Measurements from ENCODE around the gene DNAJC7. TPM values are rescaled to one million over a fixed set of nuclear protein-coding genes. Genes with fewer than 3 reads are reported as not detected.

Gene DNAJC7
- total RNA-seq, 1 experiment from 2014 or later, result 72.0 TPM

DNA sequence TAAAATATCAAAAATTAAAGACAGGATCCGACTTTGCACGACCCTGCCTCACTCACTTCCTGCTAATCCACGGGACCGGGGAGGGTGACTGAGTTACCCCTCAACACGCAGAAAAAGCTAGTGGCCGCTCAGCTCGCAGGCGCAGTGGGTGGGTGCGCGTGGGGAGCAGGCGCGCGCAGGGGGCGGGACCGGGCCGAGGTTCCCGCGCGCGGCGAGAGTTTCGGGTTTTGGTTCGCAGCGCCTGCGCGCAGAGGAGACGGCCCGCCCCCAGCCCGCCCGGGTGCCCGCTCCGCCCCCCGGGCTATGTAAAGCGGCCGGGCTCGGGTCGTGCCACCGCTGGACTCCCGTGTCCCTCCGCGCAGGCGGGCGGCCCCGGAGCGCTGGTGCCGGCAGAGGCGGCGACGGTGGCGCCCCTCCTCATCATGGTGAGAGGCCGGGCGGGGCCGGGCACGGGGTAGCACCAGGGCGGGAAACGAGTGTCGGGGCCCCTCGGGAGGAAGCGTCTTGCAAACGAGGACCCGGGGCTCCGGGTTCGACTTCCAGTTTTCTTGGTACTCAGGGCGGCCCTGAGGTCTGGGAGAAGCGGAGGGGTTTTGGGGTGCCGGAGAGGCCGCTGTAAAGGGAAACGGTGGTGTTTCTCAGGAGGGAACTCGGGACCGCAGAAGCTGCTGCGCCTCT is 50.6 kb downstream of the DNAJC7 start, which contains the start of gene CNP:
CNP (plus strand) TSS at position 333 of the 678 bp plus-strand sequence; CDS start at position 423, 90 bp downstream.
- H3K27ac ChIP-seq (ENCODE audit: low read length), result peak within 1 kb of the TSS; percentile 90
- TF ChIP-seq POLR2AphosphoS5 (IDR thresholded peaks at IDR 0.05; ENCODE audit: low read depth, low read length) (peak; percentile 79), SIN3A (IDR thresholded peaks at IDR 0.05; ENCODE audit: borderline replicate concordance, insufficient read depth, low read depth, low read length) (peak; percentile 76; the same call in 1 of the 2 replicates)
- TF ChIP-seq, protein P1, sequence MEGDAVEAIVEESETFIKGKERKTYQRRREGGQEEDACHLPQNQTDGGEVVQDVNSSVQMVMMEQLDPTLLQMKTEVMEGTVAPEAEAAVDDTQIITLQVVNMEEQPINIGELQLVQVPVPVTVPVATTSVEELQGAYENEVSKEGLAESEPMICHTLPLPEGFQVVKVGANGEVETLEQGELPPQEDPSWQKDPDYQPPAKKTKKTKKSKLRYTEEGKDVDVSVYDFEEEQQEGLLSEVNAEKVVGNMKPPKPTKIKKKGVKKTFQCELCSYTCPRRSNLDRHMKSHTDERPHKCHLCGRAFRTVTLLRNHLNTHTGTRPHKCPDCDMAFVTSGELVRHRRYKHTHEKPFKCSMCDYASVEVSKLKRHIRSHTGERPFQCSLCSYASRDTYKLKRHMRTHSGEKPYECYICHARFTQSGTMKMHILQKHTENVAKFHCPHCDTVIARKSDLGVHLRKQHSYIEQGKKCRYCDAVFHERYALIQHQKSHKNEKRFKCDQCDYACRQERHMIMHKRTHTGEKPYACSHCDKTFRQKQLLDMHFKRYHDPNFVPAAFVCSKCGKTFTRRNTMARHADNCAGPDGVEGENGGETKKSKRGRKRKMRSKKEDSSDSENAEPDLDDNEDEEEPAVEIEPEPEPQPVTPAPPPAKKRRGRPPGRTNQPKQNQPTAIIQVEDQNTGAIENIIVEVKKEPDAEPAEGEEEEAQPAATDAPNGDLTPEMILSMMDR (IDR thresholded peaks at IDR 0.05), result no peak
- intact Hi-C loops (cut with micrococcal nuclease; ENCODE audit: unreplicated experiment) (no loop called here), in situ Hi-C loops (cut with HindIII; ENCODE audit: low pct_unique_long_range_greater_than_20kb, low sequenced_read_pairs) (no loop called here)
- H3K4me3 ChIP-seq (ENCODE audit: low read depth in 2 of 2, low read length in 2 of 2), result peak within 1 kb of the TSS; percentile 83 to 86
- H3K27me3 ChIP-seq (ENCODE audit: control insufficient read depth, insufficient read depth, low read length), result no peaks in the 10 kb centered on the region
- ChIA-PET POLR2A (no interaction called here), CTCF (interaction anchor here (0.5 to 0.6 kb wide), 4 partner anchors 100 to 256 kb away, joined by 3 to 9 read pairs (median 4); no protein-coding TSS in a partner anchor)
- peak; percentile 87 for ATAC-seq
- H3K9me3 ChIP-seq (ENCODE audit: control insufficient read depth, insufficient read depth, low read depth, low read length), result no peaks in the 10 kb centered on the region
- BruUV-seq (replicated peaks), result no TSS peak
- H3K36me3 ChIP-seq (ENCODE audit: control insufficient read depth, insufficient read depth, low read length), result no peaks in the 10 kb centered on the region; the same call in 1 of the 2 replicates
- peak; percentile 8 for DNase-seq (ENCODE audit: low read depth, low spot score)
- H3K4me1 ChIP-seq (ENCODE audit: control insufficient read depth, insufficient read depth, low read length), result peaks cover 20% of the 10 kb centered on the region

DNA sequence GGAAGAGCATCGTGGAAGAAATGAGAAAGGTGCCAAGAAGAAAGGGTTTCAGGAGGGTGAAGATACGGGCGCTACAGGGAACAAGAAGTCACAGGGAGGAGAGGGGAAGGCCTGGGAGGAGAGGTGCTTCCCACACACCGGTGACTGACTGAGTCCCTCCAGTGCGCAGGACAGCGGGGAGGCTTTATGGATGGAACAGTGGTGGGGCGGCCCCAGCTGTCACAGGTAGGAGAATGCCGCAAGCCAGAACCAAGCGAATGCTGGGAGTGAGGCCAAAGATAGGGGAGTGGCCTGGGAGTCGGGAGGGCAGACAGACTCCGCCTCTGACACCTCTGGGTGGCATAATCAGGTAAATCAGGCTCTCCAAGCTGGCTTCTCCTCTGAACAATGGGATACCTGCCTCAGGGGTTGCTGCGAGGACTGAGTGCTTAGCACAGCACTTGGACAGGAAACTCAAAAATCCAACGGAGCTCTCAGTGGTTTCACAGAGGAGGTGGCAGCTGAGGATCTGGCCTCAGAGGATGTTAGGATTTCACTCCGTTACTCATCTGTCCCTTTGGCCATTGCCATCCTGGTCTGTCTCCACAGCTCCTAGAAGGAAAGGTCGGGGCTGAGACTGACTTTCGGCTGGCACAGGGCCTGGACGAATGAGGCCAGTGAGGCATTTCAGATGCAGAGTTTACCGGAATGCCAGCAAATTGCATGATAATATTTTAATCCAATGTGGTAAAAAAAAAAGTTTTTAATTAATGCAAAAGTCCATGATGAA is 51.4 kb downstream of the DNAJC7 start:
- Histone ChIP-seq H3K9me3 (ENCODE audit: control insufficient read depth, insufficient read depth, low read depth, low read length) (no peaks in the 10 kb centered on the region), H3K4me3 (ENCODE audit: low read depth in 2 of 2, low read length in 2 of 2) (peak overlapping the region; percentile 83 to 86), H3K4me1 (ENCODE audit: control insufficient read depth, insufficient read depth, low read length) (peaks cover 19% of the 10 kb centered on the region), H3K36me3 (ENCODE audit: control insufficient read depth, insufficient read depth, low read length) (no peaks in the 10 kb centered on the region; the same call in 1 of the 2 replicates), H3K27ac (ENCODE audit: low read length) (peak overlapping the region; percentile 90), H3K27me3 (ENCODE audit: control insufficient read depth, insufficient read depth, low read length) (no peaks in the 10 kb centered on the region)
- ChIA-PET CTCF (interaction anchor here (0.5 to 0.6 kb wide), 4 partner anchors 47 to 152 kb away, joined by 3 to 9 read pairs (median 5); no protein-coding TSS in a partner anchor), POLR2A (interaction anchor here (0.6 kb wide), 1 partner anchor 469 kb away, joined by 6 read pairs; no protein-coding TSS in a partner anchor)
- ATAC-seq (peak; percentile 67), DNase-seq (ENCODE audit: low read depth, low spot score) (peak; percentile 8)
- in situ Hi-C loops (cut with HindIII; ENCODE audit: low pct_unique_long_range_greater_than_20kb, low sequenced_read_pairs), result no loop called here
- BruUV-seq (replicated peaks), result no TSS peak
- intact Hi-C loops (cut with micrococcal nuclease; ENCODE audit: unreplicated experiment), result no loop called here
- TF ChIP-seq TCF7L2 (IDR thresholded peaks at IDR 0.05; ENCODE audit: low read depth, low read length) (no peak), POLR2AphosphoS5 (IDR thresholded peaks at IDR 0.05; ENCODE audit: low read depth, low read length) (no peak), SIN3A (IDR thresholded peaks at IDR 0.05; ENCODE audit: borderline replicate concordance, insufficient read depth, low read depth, low read length) (no peak)
- TF ChIP-seq, protein P2, sequence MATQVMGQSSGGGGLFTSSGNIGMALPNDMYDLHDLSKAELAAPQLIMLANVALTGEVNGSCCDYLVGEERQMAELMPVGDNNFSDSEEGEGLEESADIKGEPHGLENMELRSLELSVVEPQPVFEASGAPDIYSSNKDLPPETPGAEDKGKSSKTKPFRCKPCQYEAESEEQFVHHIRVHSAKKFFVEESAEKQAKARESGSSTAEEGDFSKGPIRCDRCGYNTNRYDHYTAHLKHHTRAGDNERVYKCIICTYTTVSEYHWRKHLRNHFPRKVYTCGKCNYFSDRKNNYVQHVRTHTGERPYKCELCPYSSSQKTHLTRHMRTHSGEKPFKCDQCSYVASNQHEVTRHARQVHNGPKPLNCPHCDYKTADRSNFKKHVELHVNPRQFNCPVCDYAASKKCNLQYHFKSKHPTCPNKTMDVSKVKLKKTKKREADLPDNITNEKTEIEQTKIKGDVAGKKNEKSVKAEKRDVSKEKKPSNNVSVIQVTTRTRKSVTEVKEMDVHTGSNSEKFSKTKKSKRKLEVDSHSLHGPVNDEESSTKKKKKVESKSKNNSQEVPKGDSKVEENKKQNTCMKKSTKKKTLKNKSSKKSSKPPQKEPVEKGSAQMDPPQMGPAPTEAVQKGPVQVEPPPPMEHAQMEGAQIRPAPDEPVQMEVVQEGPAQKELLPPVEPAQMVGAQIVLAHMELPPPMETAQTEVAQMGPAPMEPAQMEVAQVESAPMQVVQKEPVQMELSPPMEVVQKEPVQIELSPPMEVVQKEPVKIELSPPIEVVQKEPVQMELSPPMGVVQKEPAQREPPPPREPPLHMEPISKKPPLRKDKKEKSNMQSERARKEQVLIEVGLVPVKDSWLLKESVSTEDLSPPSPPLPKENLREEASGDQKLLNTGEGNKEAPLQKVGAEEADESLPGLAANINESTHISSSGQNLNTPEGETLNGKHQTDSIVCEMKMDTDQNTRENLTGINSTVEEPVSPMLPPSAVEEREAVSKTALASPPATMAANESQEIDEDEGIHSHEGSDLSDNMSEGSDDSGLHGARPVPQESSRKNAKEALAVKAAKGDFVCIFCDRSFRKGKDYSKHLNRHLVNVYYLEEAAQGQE (IDR thresholded peaks at IDR 0.05; ENCODE audit: insufficient read depth in 1 of 2, low read depth in 2 of 2, low read length in 1 of 2), result no peak
- TF ChIP-seq, protein P1 (IDR thresholded peaks at IDR 0.05), result no peak
